Measurements from ENCODE around the gene ICA1.

- TF ChIP-seq EZH2phosphoT487 (IDR thresholded peaks at IDR 0.05; ENCODE audit: low read length), result no peak
- TF ChIP-seq, protein P1, sequence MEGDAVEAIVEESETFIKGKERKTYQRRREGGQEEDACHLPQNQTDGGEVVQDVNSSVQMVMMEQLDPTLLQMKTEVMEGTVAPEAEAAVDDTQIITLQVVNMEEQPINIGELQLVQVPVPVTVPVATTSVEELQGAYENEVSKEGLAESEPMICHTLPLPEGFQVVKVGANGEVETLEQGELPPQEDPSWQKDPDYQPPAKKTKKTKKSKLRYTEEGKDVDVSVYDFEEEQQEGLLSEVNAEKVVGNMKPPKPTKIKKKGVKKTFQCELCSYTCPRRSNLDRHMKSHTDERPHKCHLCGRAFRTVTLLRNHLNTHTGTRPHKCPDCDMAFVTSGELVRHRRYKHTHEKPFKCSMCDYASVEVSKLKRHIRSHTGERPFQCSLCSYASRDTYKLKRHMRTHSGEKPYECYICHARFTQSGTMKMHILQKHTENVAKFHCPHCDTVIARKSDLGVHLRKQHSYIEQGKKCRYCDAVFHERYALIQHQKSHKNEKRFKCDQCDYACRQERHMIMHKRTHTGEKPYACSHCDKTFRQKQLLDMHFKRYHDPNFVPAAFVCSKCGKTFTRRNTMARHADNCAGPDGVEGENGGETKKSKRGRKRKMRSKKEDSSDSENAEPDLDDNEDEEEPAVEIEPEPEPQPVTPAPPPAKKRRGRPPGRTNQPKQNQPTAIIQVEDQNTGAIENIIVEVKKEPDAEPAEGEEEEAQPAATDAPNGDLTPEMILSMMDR (IDR thresholded peaks at IDR 0.05; ENCODE audit: low read length), result no peak
- TF ChIP-seq EZH2 (optimal IDR thresholded peaks at IDR 0.05; ENCODE audit: low read depth, low read length), result no peak
Measured at GRCh38 chr7:8113184-8113583, 148.8 kb downstream of the ICA1 start.
